Osteoblast (primary cell): ENCODE data around the gene EXTL2. TPM values are rescaled to one million over a fixed set of nuclear protein-coding genes. Genes with fewer than 3 reads are reported as not detected.
A peak's percentile ranks its signal among the peaks of the same experiment; 100 is the strongest.

Source experiments
- DNase-seq: peaks from one replicate; pipeline ENCODE4 v3.0.0; 2011; ENCODE audit warnings: low spot score, mixed read lengths; ENCODE audit not compliant: insufficient read length; ENCODE audit errors: missing footprints
- H2AFZ ChIP-seq: 2 replicates; pipeline ENCODE4 v1.6.0; 2011; ENCODE audit warnings: mild to moderate bottlenecking, low read length
- H3K27ac ChIP-seq: 2 replicates; pipeline ENCODE4 v1.5.1; 2011; ENCODE audit warnings: mild to moderate bottlenecking, low read depth, low read length, moderate library complexity
- H3K27me3 ChIP-seq: 2 replicates; pipeline ENCODE4 v1.6.0; 2012; ENCODE audit warnings: mild to moderate bottlenecking, control low read depth, inconsistent platforms, low read length, moderate library complexity; ENCODE audit not compliant: insufficient read depth
- H3K36me3 ChIP-seq: 2 replicates; pipeline ENCODE4 v1.5.1; 2011; ENCODE audit warnings: mild to moderate bottlenecking, low read length, control low read depth, moderate library complexity; ENCODE audit not compliant: insufficient read depth
- H3K4me1 ChIP-seq: 2 replicates; pipeline ENCODE4 v1.5.1; 2011; ENCODE audit warnings: mild to moderate bottlenecking, low read length, control low read depth, moderate library complexity; ENCODE audit not compliant: insufficient read depth
- H3K4me2 ChIP-seq: 2 replicates; pipeline ENCODE4 v1.6.0; 2011; ENCODE audit warnings: mild to moderate bottlenecking, low read length; ENCODE audit not compliant: insufficient read depth
- H3K4me3 ChIP-seq: fragments of 200-600 bp; sonication (generic); 3 replicates; pipeline ENCODE4 v1.5.1; 2012; ENCODE audit warnings: mild to moderate bottlenecking, low read length, inconsistent platforms; ENCODE audit not compliant: insufficient read depth
- H3K79me2 ChIP-seq: 2 replicates; pipeline ENCODE4 v1.6.0; 2012; ENCODE audit warnings: mild to moderate bottlenecking, low read length, control low read depth, inconsistent platforms; ENCODE audit not compliant: insufficient read depth
- H3K9me3 ChIP-seq: 2 replicates; pipeline ENCODE4 v1.5.1; 2011; ENCODE audit warnings: low read depth, low read length, control low read depth
- H4K20me1 ChIP-seq: 2 replicates; pipeline ENCODE4 v1.6.0; 2012; ENCODE audit warnings: mild to moderate bottlenecking, low read length, control low read depth; ENCODE audit not compliant: insufficient read depth
- total RNA-seq: library from RNA; depleted of rRNA; stranded (reverse); fragments of >200 nt; gene quantifications from 2 replicates; pipeline ENCODE4 v1.2.3, GENCODE V29; 2012
- TF ChIP-seq, protein P1 (sequence below): IDR thresholded peaks from 2 replicates; pipeline ENCODE4 v1.5.1; 2011; ENCODE audit warnings: mild to moderate bottlenecking, low read depth, low read length, moderate library complexity; ENCODE audit errors: extremely low read depth

The EXTL2 gene
- total RNA-seq, 1 donor: 36.2 TPM

DNA sequence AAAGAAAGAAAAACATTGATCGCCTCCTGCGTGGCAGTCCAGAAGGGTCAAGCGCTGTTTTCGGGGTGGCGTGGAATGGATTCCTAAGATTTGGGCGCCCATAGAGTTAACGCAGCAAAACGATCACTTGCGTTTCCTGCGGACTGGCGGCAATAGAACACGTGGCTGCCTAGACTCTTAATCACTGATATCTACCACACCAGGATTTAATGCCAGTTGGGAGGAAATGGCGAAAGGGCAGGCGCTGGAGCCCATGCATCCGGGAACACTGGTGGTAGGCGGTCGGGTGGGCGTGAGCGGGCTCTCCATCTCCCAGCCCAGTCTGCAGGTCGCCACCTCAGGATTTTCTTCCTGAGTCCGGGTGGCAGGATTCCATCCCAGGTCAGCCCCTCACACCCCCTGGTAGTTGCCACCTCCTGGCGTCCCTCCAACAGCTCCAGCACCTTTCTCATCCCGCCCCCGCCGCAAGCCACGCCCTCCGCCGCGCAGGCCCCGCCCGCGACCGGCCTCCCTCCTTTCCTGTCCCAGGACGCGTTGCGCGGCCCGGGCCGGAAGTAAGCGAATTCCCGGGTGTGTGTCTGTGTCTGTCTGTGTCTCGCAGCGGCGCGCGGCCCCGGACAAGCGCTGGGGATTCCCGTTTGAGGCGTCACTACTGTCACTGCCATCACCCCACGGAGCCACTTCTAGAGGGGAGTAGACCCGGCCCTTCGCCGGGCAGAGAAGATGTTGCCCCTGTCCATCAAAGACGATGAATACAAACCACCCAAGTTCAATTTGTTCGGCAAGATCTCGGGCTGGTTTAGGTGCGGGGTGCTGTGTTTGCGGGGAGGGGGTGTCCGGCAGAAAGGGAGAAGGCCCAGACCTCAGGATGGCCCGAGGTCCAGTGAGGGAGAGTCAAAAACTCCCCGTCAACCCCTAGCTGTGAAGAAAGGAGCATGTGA is 1.2 kb upstream of the EXTL2 start, which contains the start of gene SLC30A7:
SLC30A7 (plus strand) TSS at position 551 of the 941 bp plus-strand sequence; CDS start at position 724, 173 bp downstream.
- Histone ChIP-seq H3K4me1 (peaks cover 22% of the 10 kb centered on the region), H3K27me3 (no peaks in the 10 kb centered on the region), H3K27ac (peak within 1 kb of the TSS; percentile 89), H2AFZ (peak within 1 kb of the TSS; percentile 94), H3K9me3 (no peaks in the 10 kb centered on the region), H3K79me2 (peaks cover 72% of the 10 kb centered on the region), H3K36me3 (peaks cover 23% of the 10 kb centered on the region), H3K4me2 (peak within 1 kb of the TSS; percentile 97), H4K20me1 (no peaks in the 10 kb centered on the region), H3K4me3 (peak within 1 kb of the TSS; percentile 96)
- DNase-seq: peak; percentile 91
- TF ChIP-seq, protein P1, sequence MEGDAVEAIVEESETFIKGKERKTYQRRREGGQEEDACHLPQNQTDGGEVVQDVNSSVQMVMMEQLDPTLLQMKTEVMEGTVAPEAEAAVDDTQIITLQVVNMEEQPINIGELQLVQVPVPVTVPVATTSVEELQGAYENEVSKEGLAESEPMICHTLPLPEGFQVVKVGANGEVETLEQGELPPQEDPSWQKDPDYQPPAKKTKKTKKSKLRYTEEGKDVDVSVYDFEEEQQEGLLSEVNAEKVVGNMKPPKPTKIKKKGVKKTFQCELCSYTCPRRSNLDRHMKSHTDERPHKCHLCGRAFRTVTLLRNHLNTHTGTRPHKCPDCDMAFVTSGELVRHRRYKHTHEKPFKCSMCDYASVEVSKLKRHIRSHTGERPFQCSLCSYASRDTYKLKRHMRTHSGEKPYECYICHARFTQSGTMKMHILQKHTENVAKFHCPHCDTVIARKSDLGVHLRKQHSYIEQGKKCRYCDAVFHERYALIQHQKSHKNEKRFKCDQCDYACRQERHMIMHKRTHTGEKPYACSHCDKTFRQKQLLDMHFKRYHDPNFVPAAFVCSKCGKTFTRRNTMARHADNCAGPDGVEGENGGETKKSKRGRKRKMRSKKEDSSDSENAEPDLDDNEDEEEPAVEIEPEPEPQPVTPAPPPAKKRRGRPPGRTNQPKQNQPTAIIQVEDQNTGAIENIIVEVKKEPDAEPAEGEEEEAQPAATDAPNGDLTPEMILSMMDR: no peak

DNA sequence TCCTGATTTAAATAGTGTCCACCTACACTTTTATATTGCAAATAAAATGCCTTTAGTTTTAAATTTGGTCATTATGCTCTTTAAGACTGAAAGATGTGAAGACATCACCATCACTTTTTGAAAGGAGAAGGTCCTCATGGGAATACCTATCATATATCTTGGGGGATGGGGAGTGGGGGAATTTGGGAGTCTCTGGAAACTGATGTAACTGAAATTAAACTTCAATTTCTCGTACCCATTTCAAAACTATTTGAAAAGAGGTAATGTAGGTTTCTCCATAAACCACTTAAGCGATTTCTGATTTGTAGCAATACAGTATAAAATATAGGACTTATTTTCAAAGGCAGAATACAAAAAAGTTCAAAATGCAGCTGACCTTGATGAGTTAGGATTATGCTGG is 924 bp downstream of the EXTL2 start:
- Histone ChIP-seq H3K27ac (peak overlapping the region; percentile 89), H3K9me3 (no peaks in the 10 kb centered on the region), H2AFZ (peak overlapping the region; percentile 12), H3K27me3 (no peaks in the 10 kb centered on the region), H3K36me3 (peaks cover 9% of the 10 kb centered on the region), H3K79me2 (peaks cover 69% of the 10 kb centered on the region), H3K4me1 (peaks cover 22% of the 10 kb centered on the region), H4K20me1 (no peaks in the 10 kb centered on the region), H3K4me3 (peak overlapping the region; percentile 96), H3K4me2 (peak overlapping the region; percentile 97)
- DNase-seq: no peak
- TF ChIP-seq, protein P1: no peak

DNA sequence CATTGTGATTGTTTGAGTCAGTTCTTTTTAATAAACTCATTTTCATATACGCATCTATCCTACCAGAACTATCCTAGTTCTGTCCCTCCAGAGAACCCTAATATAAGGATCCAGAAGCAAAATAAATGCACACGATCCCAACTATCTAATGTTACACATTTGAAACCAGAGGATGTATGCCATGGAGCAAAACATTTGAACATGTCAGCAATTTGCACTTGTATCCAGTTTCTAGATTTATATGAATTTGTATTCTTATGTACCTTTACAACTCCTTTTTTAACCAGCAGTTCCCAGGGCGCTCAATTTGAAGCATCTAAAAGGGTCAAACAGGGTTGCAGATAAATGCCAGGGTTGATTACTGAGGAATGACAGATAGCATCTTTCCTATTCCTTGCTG is 2.1 kb downstream of the EXTL2 start:
- peaks cover 60% of the 10 kb centered on the region for H3K79me2 ChIP-seq
- H3K4me3 ChIP-seq: no peak overlapping the region
- H3K4me2 ChIP-seq: peak overlapping the region; percentile 97

More for the DNA sequence above, 2.1 kb downstream of the EXTL2 start:
- H3K27me3 ChIP-seq: no peaks in the 10 kb centered on the region
- no peaks in the 10 kb centered on the region for H3K9me3 ChIP-seq
- TF ChIP-seq, protein P1: no peak
- H4K20me1 ChIP-seq: no peaks in the 10 kb centered on the region
- peaks cover 8% of the 10 kb centered on the region for H3K36me3 ChIP-seq
- peaks cover 15% of the 10 kb centered on the region for H3K4me1 ChIP-seq
- H3K27ac ChIP-seq: no peak overlapping the region
- no peak for DNase-seq
- H2AFZ ChIP-seq: no peak overlapping the region
